Ovary (tissue), 9 donors: Measurements from ENCODE around the gene SFMBT2. TPM values are rescaled to one million over a fixed set of nuclear protein-coding genes. Genes with fewer than 3 reads are reported as not detected.

ENCODE experiments used
- DNase-seq, 5 donors: peaks; one replicate each; pipeline ENCODE4 v3.0.0-alpha.2; 2019 to 2020
- H3K27ac ChIP-seq, 2 donors: fragments of 200-600 bp; one replicate each; pipeline versions ENCODE4 v1.5.1 to v1.8.0; 2019 to 2022
- H3K27me3 ChIP-seq: fragments of 200-600 bp; one replicate; pipeline ENCODE4 v1.8.0; 2022
- H3K36me3 ChIP-seq: fragments of 200-600 bp; sonication (generic); one replicate; pipeline ENCODE4 v1.5.1; 2019
- H3K4me1 ChIP-seq: one replicate; pipeline ENCODE4 v1.8.1; 2013; ENCODE audit warnings: mild to moderate bottlenecking, moderate library complexity; ENCODE audit not compliant: insufficient read depth
- H3K4me3 ChIP-seq: fragments of 200-600 bp; sonication (generic); one replicate; pipeline ENCODE4 v1.5.1; 2017
- H3K9me3 ChIP-seq, 2 donors: fragments of 200-600 bp in 1 of 2; sonication (generic) in 1 of 2; one replicate each; pipeline versions ENCODE4 v1.5.1 to v1.8.1; 2013 to 2019; ENCODE audit warnings: mild to moderate bottlenecking in 1 of 2, moderate library complexity in 1 of 2
- EP300 ChIP-seq: sonication (generic); formaldehyde crosslinking; IDR thresholded peaks from one replicate; pipeline ENCODE4 v1.6.1; 2017; ENCODE audit warnings: antibody characterized with exemption
- POLR2A ChIP-seq: fragments of 450-650 bp; IDR thresholded peaks from one replicate; pipeline ENCODE4 v1.6.1; 2017; ENCODE audit warnings: antibody characterized with exemption, mild to moderate bottlenecking, moderate library complexity
- WGBS, 3 donors: extraction: QIAGEN DNeasy Blood & Tissue Kit in 1 of 3; methylation state at CpG; one replicate each; pipeline versions ENCODE4 v1.1.5 to v1.1.7; 2013 to 2017; 5-methylcytosine and 5-hydroxymethylcytosine counted together
- intact Hi-C, 4 donors: fragments of 100-400 bp; cut with DNase I; formaldehyde crosslinking; loops; one replicate each; pipeline versions ENCODE4 v1.11.0 to v1.15.1; 2022 to 2023
- polyA plus RNA-seq, 2 donors: library from polyadenylated mRNA; stranded (reverse); fragments of 200-250 nt in 1 of 2; fragments of 350-450 nt in 1 of 2; fragmentation: Illumina TruSeq in 1 of 2; extraction: RNeasy Lipid Tissue Mini Kit (QIAGEN cat#74804) in 1 of 2; gene quantifications; one replicate each; pipeline ENCODE4 v1.2.3, GENCODE V29; 2013 to 2014
- total RNA-seq, 7 donors: library from RNA; depleted of rRNA in 2 of 7; stranded (reverse); fragments of >200 nt in 2 of 7; fragmentation: NEBNext Ultra II Directional in 3 of 7; extraction: Animal tissue kit (Norgen Biotek cat#: 25700) in 3 of 7; gene quantifications; one replicate each; pipeline versions ENCODE4 v1.1.0 to v1.2.4, GENCODE V29; 2016 to 2023
- TF ChIP-seq, protein P1 (sequence below), 3 donors: fragments of 450-650 bp in 2 of 3; fragments of 200-600 bp in 1 of 3; IDR thresholded peaks; one replicate each; pipeline versions ENCODE4 v1.5.1 to v1.8.0; 2016 to 2022; ENCODE audit warnings: antibody characterized with exemption in 3 of 3, mild to moderate bottlenecking in 1 of 3
- donor health status: DM: no; HTN: no; CAD: no; lungs with moderate emphysema.
- donor health status: DM: no; HTN: no; CAD: no.
- donor health status: Bipolar disorder and iron deficiency.
- donor health status: DM: yes; HTN: yes; CAD: no.
- donor health status: DM: no; HTN: no; CAD: no.
- donor health status: DM: yes; HTN: yes; CAD: no.

The SFMBT2 gene
- total and polyA plus RNA-seq, 9 donors = 5.0 to 28.1 (median 17.8) TPM

DNA sequence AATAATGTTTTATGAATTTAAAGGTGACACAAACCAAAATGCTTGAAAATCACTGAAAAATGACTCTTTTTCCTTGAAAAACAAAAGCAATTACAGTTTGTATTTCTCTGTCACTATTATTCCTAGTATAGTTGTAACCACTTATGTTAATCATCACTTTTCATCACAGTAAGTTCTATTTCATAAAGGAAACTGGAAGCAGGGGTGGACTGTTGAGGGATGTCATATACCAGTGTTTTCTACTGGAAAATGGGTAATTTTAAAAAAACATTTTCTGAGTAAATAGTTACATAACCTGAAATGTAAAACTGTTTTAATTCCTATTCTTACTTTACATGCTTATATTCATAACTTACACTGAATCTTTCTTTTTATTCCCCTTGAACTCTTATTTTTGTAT lies 32.2 kb upstream of the SFMBT2 start:
- Histone ChIP-seq H3K4me3 (no peak overlapping the region), H3K27ac (no peak overlapping the region), H3K36me3 (no peaks in the 10 kb centered on the region), H3K27me3 (no peaks in the 10 kb centered on the region), H3K4me1 (no peaks in the 10 kb centered on the region), H3K9me3 (no peaks in the 10 kb centered on the region)
- TF ChIP-seq EP300 = no peak
- TF ChIP-seq, protein P1, sequence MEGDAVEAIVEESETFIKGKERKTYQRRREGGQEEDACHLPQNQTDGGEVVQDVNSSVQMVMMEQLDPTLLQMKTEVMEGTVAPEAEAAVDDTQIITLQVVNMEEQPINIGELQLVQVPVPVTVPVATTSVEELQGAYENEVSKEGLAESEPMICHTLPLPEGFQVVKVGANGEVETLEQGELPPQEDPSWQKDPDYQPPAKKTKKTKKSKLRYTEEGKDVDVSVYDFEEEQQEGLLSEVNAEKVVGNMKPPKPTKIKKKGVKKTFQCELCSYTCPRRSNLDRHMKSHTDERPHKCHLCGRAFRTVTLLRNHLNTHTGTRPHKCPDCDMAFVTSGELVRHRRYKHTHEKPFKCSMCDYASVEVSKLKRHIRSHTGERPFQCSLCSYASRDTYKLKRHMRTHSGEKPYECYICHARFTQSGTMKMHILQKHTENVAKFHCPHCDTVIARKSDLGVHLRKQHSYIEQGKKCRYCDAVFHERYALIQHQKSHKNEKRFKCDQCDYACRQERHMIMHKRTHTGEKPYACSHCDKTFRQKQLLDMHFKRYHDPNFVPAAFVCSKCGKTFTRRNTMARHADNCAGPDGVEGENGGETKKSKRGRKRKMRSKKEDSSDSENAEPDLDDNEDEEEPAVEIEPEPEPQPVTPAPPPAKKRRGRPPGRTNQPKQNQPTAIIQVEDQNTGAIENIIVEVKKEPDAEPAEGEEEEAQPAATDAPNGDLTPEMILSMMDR (IDR thresholded peaks at IDR 0.05) = no peak
- no peak for TF ChIP-seq POLR2A
- intact Hi-C loops = no loop called here
- DNase-seq = no peak

DNA sequence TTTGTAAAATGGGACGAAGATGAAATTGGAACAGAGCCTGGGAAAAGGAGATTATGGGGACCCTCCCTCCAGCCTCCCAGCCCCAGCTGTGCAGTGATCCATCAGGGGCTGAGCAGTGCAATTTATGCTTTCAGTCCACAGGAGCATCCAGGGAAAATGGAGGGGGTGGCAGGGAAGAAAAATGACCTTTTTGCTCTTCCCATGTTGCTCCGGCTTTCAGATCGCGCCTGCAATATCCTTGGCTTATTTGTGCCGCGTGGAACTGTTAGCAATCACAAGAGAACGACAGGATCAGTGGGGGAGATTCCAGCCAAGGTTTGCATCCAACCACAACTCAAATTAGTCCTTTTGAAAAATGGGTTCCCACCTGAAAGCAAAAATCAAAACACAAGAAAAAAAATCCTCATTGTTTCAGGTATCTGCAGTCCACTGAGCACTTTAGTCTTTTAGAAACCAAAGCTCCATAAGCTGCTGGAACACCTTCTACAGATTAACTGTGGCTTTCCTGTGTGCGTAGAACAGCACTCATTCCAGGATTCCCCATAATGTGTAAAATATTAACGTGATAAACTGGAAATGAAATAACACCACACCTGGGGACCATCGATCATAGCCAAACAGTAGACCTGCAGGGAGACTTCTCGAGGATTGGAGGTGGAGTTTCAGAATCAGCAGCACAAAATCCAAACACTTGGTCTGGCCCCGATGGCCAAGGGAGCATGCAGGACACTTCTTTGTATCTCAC lies 30.7 kb upstream of the SFMBT2 start:
- H3K36me3 ChIP-seq = no peaks in the 10 kb centered on the region

DNA sequence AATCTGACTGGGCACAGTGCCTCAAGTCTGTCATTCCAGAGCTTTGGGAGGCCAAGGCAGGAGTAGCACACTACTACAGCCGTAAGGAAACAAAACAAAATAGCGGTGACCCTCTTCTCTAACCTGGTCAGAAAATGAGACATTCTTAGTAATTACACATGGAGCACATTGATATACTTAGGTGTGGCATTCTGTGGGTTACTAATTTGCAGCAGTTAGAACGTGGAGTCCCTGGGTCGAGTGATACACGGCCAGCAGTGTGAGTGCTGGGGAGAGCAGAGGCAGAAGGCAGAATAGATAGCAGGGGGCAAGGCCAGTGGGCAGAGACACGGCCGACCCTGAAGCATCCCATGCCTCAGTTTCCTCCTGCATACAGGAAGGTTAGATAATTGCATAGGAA lies 28.9 kb upstream of the SFMBT2 start:
- Histone ChIP-seq H3K9me3 (no peaks in the 10 kb centered on the region), H3K27me3 (no peaks in the 10 kb centered on the region), H3K27ac (no peak overlapping the region), H3K4me3 (no peak overlapping the region), H3K4me1 (no peaks in the 10 kb centered on the region), H3K36me3 (no peaks in the 10 kb centered on the region)
- no peak for DNase-seq
- WGBS, 3 donors = 62 to 69% (median 62%) methylated on average over 7 of the region's 7 CpGs
- intact Hi-C loops = no loop called here
- TF ChIP-seq POLR2A (no peak), EP300 (no peak)
- TF ChIP-seq, protein P1 (IDR thresholded peaks at IDR 0.05) = no peak

More for the DNA sequence above, 30.7 kb upstream of the SFMBT2 start:
- WGBS, 3 donors = 42 to 47% (median 43%) methylated on average over 12 of the region's 12 CpGs
- no peak overlapping the region for H3K4me3 ChIP-seq
- intact Hi-C loops = no loop called here
- H3K4me1 ChIP-seq = no peaks in the 10 kb centered on the region
- H3K27ac ChIP-seq = no peak overlapping the region
- TF ChIP-seq POLR2A = no peak
- no peak for DNase-seq
- H3K27me3 ChIP-seq = no peaks in the 10 kb centered on the region
- no peaks in the 10 kb centered on the region for H3K9me3 ChIP-seq

DNA sequence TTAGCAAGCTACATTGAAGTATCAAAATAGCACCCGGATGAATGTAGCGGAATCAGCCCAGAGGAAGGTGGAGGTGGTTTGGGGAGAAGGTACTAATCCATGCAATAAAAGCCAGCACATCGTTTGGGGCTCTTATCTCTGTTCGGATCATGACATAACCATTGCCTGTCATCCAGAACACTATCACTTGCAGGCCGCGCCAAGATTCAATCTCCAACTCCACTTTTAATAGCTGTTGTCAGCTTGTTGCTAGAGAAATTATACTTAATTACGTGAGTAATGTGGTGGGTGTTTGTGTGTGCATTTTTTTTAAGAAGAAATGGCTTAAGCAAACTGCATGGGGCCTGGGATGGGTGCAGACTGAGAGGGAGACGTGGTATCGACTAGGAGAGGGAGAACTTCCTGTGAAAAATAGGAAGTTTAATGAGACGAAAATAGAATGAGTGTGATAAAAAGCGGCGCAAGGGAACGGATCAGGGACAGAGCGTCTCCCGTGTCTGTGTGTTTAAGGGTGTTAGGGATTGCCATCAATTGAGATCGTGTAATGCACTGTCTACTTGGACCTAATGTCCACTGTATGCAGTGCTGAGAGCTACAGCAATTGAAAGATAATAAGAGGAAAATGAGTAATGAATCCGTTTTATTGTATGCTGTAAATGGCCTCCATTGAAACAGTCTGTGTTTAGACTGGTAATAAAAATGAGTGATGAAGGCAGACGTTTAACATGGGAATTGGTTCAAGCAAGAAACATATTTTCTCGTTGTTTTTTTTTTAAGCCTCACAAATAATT lies 27.6 kb upstream of the SFMBT2 start:
- no peak for DNase-seq
- Histone ChIP-seq H3K27me3 (no peaks in the 10 kb centered on the region), H3K4me1 (no peaks in the 10 kb centered on the region), H3K4me3 (no peak overlapping the region), H3K9me3 (no peaks in the 10 kb centered on the region), H3K27ac (no peak overlapping the region), H3K36me3 (no peaks in the 10 kb centered on the region)
- WGBS, 3 donors = 45 to 48% (median 48%) methylated on average over 19 of the region's 19 CpGs
- TF ChIP-seq, protein P1 (IDR thresholded peaks at IDR 0.05) = no peak
- TF ChIP-seq POLR2A (no peak), EP300 (no peak)
- intact Hi-C loops = no loop called here
